Coronary artery (tissue), 2 donors: ENCODE measurements around the gene SRPX.

Experiments
- DNase-seq: peaks from one replicate; pipeline ENCODE4 v3.0.0-alpha.2; 2017; ENCODE audit warnings: low spot score
- H3K27ac ChIP-seq, 2 donors: fragments of 200-600 bp; sonication (generic); one replicate each; pipeline ENCODE4 v1.5.1; 2016 to 2019
- H3K4me3 ChIP-seq: fragments of 200-600 bp; sonication (generic); 2 replicates; pipeline ENCODE4 v1.5.1; 2016; ENCODE audit warnings: mild to moderate bottlenecking, moderate library complexity
- TF ChIP-seq, protein P1 (sequence below): fragments of 200-600 bp; sonication (generic); IDR thresholded peaks from one replicate; pipeline ENCODE4 v1.5.1; 2019; ENCODE audit warnings: antibody characterized with exemption

Gene SRPX

DNA sequence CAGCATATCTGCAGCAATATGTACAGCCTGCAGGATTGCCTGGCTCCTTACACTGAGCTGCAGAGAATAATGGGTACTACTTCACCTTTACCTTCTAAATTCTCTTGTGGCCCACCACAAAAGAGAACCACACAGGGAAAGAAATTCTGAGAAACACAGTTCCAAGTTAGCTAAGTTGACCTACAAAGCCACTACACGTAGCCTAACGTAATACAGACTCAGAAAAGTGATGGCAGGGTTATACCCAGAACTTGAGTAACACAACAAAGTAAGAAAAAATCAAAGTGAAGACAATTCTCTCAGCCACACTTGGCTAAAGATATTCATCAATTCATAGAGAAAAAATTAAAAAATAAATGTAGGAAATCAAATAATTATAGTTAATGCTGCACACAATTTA lies 26.4 kb upstream of the SRPX start:
- DNase-seq: no peak
- H3K4me3 ChIP-seq: no peak overlapping the region
- TF ChIP-seq, protein P1, sequence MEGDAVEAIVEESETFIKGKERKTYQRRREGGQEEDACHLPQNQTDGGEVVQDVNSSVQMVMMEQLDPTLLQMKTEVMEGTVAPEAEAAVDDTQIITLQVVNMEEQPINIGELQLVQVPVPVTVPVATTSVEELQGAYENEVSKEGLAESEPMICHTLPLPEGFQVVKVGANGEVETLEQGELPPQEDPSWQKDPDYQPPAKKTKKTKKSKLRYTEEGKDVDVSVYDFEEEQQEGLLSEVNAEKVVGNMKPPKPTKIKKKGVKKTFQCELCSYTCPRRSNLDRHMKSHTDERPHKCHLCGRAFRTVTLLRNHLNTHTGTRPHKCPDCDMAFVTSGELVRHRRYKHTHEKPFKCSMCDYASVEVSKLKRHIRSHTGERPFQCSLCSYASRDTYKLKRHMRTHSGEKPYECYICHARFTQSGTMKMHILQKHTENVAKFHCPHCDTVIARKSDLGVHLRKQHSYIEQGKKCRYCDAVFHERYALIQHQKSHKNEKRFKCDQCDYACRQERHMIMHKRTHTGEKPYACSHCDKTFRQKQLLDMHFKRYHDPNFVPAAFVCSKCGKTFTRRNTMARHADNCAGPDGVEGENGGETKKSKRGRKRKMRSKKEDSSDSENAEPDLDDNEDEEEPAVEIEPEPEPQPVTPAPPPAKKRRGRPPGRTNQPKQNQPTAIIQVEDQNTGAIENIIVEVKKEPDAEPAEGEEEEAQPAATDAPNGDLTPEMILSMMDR: no peak
- no peak overlapping the region for H3K27ac ChIP-seq

DNA sequence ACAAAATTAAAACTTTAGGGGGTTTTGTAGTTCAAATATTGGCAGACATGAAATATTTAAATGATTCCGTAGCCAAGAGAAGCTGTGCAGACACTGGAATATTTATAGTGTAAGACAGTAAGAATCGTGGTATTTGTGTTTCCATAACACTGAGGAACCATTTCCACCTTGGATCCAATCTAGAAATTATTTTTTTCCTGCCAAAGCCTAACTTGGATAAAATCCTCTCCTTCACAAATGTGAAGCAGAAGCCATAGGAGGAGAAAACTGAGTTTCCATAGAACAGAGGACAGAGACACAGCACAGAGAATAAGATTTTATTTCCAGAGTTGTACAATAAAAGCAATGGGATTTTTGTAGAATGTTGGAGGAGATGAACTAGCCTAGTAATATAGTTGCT lies 19.9 kb upstream of the SRPX start:
- Histone ChIP-seq H3K4me3 (no peak overlapping the region), H3K27ac (no peak overlapping the region)
- TF ChIP-seq, protein P1: no peak
- no peak for DNase-seq

DNA sequence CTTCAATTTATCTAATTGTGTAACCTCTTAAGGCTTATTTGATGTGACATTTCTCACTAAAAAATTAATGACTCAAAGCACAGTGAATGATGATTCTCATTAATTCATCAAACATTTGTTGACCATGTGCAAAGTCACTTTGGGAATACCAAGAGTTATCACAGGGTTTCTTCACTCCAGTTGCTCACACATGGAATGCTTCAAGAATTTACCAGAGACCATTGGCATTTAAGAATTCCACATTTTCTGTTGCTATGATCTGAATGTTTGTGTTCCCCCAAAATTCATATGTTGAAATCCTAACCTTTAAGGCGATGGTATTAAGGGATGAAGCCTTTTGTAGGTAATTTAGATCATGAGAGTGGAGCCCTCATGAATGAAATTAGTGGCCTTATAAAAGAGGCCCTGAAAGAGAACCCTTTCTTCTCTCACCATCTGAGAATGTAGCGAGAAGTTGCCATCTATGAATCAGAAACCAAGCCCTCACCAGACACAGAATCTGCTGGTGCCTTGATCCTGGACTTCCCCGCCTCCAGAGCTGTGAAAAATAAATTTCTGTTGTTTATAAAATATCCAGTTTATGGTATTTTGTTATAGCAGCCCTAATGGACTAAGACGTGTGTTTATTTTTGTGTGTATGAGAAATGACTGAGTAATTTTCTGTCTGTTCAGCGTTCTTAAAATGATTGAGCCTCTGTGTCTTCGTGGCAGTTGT lies 16.4 kb upstream of the SRPX start:
- no peak for DNase-seq
- no peak overlapping the region for H3K4me3 ChIP-seq
- H3K27ac ChIP-seq: no peak overlapping the region
- TF ChIP-seq, protein P1: no peak

DNA sequence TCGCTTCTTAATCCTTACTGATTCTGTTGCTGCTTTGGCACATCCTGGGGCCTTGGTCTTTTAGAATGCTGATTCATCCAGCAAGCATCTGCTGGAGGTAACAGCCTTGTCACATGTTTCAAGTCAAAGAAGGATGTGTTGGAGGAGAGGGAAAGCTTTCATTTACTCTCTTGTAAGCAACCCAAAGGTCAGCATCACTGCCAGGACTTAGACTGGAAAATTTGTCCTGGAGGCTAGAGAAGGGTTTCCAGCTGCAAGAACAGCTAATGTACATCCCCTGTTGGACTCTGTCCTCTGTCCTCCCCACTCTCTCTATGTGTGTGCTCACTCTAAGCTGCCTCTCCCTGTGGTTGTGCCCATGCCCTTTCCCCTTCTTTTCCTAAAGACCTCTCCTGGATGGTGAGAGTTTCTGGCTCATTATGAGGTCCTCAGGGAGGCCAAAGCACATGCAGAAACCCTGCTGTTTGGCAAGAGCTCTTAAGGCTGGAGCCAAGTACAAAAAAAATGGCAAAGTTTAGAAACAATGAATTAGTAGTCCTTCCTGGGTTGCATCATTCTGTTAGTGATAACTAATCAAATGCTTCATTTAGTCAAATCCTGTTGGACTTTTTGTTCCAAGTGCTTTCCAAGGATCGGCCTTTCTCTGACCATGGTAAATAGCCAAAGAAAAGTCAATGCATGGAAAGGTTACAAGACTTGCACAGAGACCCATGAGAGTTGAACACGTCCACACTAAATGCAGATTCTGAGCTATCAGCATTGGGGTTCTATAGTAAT lies 13.4 kb upstream of the SRPX start:
- H3K4me3 ChIP-seq: no peak overlapping the region
- DNase-seq: no peak
- TF ChIP-seq, protein P1: no peak
- peak overlapping the region in 1 of 2 donors; percentile 48 for H3K27ac ChIP-seq

DNA sequence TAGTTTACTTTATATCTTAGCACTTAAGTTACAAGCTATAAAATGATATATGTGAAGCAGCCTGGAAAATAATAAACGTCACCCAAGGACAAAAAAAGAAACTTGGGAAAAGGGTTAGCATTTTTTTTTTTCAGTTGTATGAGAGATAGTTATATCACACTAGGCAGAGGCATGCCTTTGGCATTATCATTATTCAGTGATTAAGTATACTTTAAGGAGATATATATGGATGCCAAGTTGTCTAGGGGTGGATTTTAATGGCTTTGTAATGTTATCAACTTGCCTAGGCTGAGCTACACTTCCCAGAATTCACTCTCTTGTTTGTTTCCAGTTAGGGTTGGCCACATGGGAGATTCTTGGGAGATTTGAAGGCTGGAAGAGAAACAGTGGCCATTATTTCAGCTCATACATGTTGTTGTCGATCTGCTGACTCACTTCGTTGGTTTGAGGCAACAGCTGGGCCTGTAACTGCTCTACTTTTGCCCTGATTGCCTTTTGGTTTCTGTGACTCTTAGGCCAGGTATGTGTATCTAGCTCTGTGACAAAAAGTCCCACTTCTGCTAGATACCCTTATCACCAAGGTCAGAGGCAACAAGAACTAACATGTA lies 11.5 kb upstream of the SRPX start:
- Histone ChIP-seq H3K4me3 (no peak overlapping the region), H3K27ac (peak overlapping the region in 1 of 2 donors; percentile 45)
- DNase-seq: no peak
- TF ChIP-seq, protein P1: no peak

DNA sequence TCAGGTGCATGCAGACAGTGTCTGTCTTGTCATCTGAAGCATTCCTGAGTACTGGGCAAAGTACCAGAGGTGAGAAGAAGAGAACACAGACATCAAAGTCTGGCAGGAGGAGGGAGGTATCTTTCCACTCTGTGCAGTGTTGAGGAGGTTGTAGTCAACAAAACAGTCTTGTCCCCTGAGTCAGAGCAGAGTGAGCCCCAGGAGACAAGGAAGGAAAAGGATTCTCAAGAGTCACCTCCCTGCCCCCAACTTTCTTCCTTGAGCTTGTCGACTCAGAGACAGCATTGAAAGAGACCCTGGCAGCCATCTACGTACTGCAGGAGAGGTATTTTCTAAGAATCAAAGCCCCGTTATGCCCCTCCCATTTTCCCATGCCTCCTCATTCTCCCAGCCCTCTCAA lies 4.4 kb upstream of the SRPX start:
- Histone ChIP-seq H3K4me3 (no peak overlapping the region), H3K27ac (no peak overlapping the region)
- no peak for DNase-seq
- TF ChIP-seq, protein P1: no peak
